Esophagus squamous epithelium (tissue), 5 donors: ENCODE results near the gene KIRREL1. TPM values are rescaled to one million over a fixed set of nuclear protein-coding genes. Genes with fewer than 3 reads are reported as not detected.

Experiments
- DNase-seq: peaks from one replicate; lab custom pipeline; 2025; lab: John Stamatoyannopoulos, UW
- H3K27ac ChIP-seq, 4 donors: fragments of 200-600 bp; sonication (generic); one replicate each; pipeline ENCODE4 v1.5.1; 2016 to 2019; ENCODE audit warnings: mild to moderate bottlenecking in 1 of 4
- H3K27me3 ChIP-seq, 4 donors: fragments of 200-600 bp; sonication (generic); 1 replicate in 3 of 4; 2 replicates in 1 of 4; pipeline versions ENCODE4 v1.5.1 to v1.6.0; 2017 to 2021; ENCODE audit warnings: antibody characterized with exemption in 1 of 4
- H3K36me3 ChIP-seq, 3 donors: fragments of 200-600 bp; sonication (generic); one replicate each; pipeline ENCODE4 v1.5.1; 2016 to 2019
- H3K4me1 ChIP-seq, 3 donors: fragments of 200-600 bp; sonication (generic); one replicate each; pipeline ENCODE4 v1.5.1; 2017 to 2019
- H3K4me3 ChIP-seq, 4 donors: fragments of 200-600 bp; sonication (generic); 1 replicate in 3 of 4; 2 replicates in 1 of 4; pipeline ENCODE4 v1.5.1; 2016 to 2019; ENCODE audit warnings: mild to moderate bottlenecking in 2 of 4, moderate library complexity in 1 of 4
- H3K9me3 ChIP-seq, 3 donors: fragments of 200-600 bp; sonication (generic); one replicate each; pipeline ENCODE4 v1.5.1; 2016 to 2019
- POLR2A ChIP-seq, 4 donors: fragments of 450-650 bp; IDR thresholded peaks; one replicate each; pipeline ENCODE4 v1.6.1; 2017; ENCODE audit warnings: antibody characterized with exemption in 4 of 4, mild to moderate bottlenecking in 4 of 4, moderate library complexity in 3 of 4
- WGBS, 2 donors: methylation state at CpG; one replicate each; pipeline ENCODE4 v1.1.5; 2018; 5-methylcytosine and 5-hydroxymethylcytosine counted together
- intact Hi-C: fragments of 100-400 bp; cut with DNase I; formaldehyde crosslinking; loops from one replicate; pipeline ENCODE4 v1.15.0; 2022
- total RNA-seq, 4 donors: library from RNA; depleted of rRNA; stranded (reverse); fragments of >200 nt; gene quantifications; one replicate each; pipeline ENCODE4 v1.1.0, GENCODE V29; 2016
- TF ChIP-seq, protein P1 (sequence below), 6 experiments: fragments of 450-650 bp in 4 of 6; fragments of 200-600 bp in 2 of 6; sonication (generic) in 2 of 6; IDR thresholded peaks; one replicate each; pipeline ENCODE4 v1.5.1; 2016 to 2019; ENCODE audit warnings: antibody characterized with exemption in 6 of 6, mild to moderate bottlenecking in 4 of 6, moderate library complexity in 4 of 6
- donor health status: DM: yes; HTN: yes; CAD: no.

The KIRREL1 gene
- total RNA-seq, 4 donors from 2014 or later: 3.6 to 18.9 (median 15.2) TPM

DNA sequence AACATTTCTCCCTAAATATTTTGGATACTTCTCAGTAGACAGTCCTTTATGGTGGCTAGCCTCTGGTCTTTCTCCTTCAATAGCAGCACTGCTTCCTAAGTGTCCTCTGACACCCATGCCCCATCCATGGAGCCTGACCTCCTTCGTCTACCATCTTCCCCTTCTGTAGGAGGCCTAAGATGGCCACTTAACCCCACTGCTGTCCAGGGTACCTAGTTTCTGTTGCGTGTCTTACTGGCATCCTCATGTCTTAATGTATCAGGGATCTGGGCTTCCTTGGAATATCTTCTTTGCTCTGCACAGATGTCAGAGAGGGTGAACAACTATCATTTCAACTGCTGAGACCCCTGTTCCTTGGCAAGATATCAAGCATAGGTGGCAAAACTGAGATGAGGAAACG, 5.4 kb upstream of the KIRREL1 start:
- Histone ChIP-seq H3K4me1 (peaks cover 0 to 12% (median 9%) of the 10 kb centered on the region in 3 donors), H3K36me3 (no peaks in the 10 kb centered on the region), H3K27me3 (peaks cover 0 to 40% (median 0%) of the 10 kb centered on the region in 4 donors), H3K9me3 (no peaks in the 10 kb centered on the region), H3K4me3 (no peak overlapping the region), H3K27ac (no peak overlapping the region)
- DNase-seq: no peak
- TF ChIP-seq, protein P1, sequence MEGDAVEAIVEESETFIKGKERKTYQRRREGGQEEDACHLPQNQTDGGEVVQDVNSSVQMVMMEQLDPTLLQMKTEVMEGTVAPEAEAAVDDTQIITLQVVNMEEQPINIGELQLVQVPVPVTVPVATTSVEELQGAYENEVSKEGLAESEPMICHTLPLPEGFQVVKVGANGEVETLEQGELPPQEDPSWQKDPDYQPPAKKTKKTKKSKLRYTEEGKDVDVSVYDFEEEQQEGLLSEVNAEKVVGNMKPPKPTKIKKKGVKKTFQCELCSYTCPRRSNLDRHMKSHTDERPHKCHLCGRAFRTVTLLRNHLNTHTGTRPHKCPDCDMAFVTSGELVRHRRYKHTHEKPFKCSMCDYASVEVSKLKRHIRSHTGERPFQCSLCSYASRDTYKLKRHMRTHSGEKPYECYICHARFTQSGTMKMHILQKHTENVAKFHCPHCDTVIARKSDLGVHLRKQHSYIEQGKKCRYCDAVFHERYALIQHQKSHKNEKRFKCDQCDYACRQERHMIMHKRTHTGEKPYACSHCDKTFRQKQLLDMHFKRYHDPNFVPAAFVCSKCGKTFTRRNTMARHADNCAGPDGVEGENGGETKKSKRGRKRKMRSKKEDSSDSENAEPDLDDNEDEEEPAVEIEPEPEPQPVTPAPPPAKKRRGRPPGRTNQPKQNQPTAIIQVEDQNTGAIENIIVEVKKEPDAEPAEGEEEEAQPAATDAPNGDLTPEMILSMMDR (IDR thresholded peaks at IDR 0.05): no peak
- TF ChIP-seq POLR2A (IDR thresholded peaks at IDR 0.05): no peak
- intact Hi-C loops: no loop called here
- WGBS, 2 donors: 73 to 92% methylated on average over 3 of the region's 3 CpGs

DNA sequence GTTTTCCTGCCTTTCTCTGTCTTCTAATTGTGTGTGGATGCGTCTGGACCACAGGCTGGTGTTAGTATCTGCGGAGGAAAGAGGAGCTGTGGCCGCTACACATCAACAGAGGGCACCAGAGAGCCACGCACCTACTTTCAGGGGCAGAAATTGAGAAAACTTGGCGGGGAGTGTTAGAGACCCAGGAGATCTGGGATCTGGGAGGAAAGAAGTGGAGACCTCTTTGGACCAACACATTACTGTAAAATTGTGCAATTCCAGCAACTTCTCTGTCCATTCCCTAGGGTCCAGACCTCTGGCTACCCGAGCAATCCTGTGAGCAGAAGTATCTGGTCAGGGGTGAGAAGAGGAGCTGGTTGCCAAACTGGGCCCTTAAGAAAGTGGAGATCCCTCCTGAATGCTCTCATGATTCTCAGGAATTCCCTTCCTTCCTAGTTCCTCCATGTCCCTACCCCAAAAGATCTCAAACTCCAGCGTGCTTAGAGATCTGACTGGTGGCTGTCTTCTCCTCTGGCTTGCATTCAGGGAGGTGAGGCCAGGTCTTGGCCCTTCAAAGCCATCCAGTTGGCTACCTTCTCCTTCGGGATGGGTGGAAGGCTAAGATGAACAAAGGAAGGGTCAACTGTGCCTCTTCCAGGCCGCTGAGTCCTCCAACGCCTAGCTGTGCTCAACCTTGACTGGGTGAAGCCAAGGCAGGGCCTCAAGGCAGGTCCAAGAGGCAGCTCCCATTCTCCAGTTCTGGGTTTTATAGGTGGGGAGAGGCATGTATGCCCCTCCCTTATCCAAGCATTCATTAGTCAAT, 1.2 kb upstream of the KIRREL1 start:
- Histone ChIP-seq H3K27ac (peak overlapping the region in 3 of 4 donors; percentile 91 to 93 (median 92)), H3K36me3 (no peaks in the 10 kb centered on the region), H3K4me1 (peaks cover 4 to 54% (median 22%) of the 10 kb centered on the region in 3 donors), H3K27me3 (peaks cover 0 to 50% (median 0%) of the 10 kb centered on the region in 4 donors), H3K9me3 (no peaks in the 10 kb centered on the region), H3K4me3 (peak overlapping the region in 2 of 4 donors; percentile 79 to 82)
- 19 to 26% methylated on average over 8 to 9 of the region's 10 CpGs for WGBS, 2 donors
- no peak for DNase-seq
- intact Hi-C loops: loop anchor here (5.0 kb wide), 1 partner anchor 95 kb away; no protein-coding TSS in a partner anchor
- TF ChIP-seq POLR2A (IDR thresholded peaks at IDR 0.05): no peak
- TF ChIP-seq, protein P1 (IDR thresholded peaks at IDR 0.05): peak; percentile 70 to 93 (median 86)

DNA sequence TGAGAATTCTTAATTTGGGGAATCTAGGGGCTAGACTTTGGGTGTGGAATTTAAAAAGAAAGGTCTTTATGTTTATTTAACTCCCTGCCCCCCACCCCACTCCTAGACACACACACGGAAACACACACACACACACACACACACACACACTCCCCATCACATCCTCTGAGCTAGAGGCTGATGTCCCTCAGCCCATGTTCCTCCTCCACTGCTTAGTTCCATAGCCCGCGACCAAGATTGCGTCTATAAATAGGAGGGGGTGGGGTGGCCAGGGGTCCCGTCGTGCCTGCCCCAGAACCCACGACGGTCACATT, 655 bp upstream of the KIRREL1 start:
- H3K9me3 ChIP-seq: no peaks in the 10 kb centered on the region
- H3K27ac ChIP-seq: peak overlapping the region; percentile 81 to 93 (median 92)
- intact Hi-C loops: loop anchor here (5.0 kb wide), 1 partner anchor 95 kb away; no protein-coding TSS in a partner anchor
- 0 to 1% methylated on average over 7 to 8 of the region's 8 CpGs for WGBS, 2 donors
- no peak for DNase-seq
- H3K4me1 ChIP-seq: peaks cover 4 to 60% (median 25%) of the 10 kb centered on the region in 3 donors
- H3K4me3 ChIP-seq: peak overlapping the region; percentile 58 to 82 (median 70)
- H3K27me3 ChIP-seq: peaks cover 0 to 46% (median 0%) of the 10 kb centered on the region in 4 donors
- H3K36me3 ChIP-seq: no peaks in the 10 kb centered on the region
- TF ChIP-seq POLR2A (IDR thresholded peaks at IDR 0.05): no peak
- TF ChIP-seq, protein P1 (IDR thresholded peaks at IDR 0.05): no peak

DNA sequence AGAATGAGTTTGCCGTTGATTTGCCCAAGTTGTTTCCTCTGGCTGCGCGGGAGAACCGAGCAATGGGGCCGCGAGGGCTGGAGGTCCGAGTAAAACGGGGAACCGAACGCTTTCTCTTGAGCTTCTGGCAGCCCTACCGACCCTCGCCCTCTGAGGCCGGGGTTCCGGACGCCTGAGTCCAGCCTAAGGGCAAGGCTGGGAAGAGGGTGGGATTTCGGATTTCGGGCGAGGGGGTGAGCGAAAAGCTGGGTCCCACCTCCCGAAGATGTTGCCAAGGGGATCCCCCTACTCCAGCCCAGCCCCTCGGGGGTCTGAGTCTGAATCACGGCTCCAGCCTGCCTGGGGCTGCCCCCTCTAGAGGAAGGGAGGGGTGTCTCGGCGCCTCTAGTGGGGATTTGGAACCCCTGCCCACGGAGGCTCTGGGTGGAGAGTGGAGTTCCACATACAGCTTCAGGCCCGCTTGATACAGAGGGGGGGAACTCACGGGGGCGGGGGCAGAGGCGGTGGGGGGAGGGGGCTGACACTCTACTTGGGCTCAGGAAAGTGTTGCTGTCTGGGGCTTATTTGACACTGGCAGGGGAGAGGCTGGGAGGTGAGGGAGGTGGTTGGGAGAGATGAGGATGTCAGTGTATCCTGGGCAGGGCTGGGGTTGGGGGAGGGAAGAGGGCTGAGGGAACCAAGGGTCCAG, 617 bp downstream of the KIRREL1 start:
- peaks cover 0 to 34% (median 0%) of the 10 kb centered on the region in 4 donors for H3K27me3 ChIP-seq
- no peaks in the 10 kb centered on the region for H3K9me3 ChIP-seq
- H3K36me3 ChIP-seq: no peaks in the 10 kb centered on the region
- intact Hi-C loops: loop anchor here (5.0 kb wide), 1 partner anchor 93 kb away; no protein-coding TSS in a partner anchor
- DNase-seq: no peak
- WGBS, 2 donors: 0 to 6% methylated on average over 9 to 10 of the region's 29 CpGs
- no peak for TF ChIP-seq POLR2A (IDR thresholded peaks at IDR 0.05)
- TF ChIP-seq, protein P1 (IDR thresholded peaks at IDR 0.05): peak in 1 of 6 experiments; percentile 4
- peaks cover 4 to 72% (median 29%) of the 10 kb centered on the region in 3 donors for H3K4me1 ChIP-seq
- H3K4me3 ChIP-seq: peak overlapping the region; percentile 58 to 82 (median 70)
- H3K27ac ChIP-seq: peak overlapping the region; percentile 81 to 93 (median 92)
